K562 (cell line): ENCODE measurements around the gene NR3C2. TPM values are rescaled to one million over a fixed set of nuclear protein-coding genes. Genes with fewer than 3 reads are reported as not detected.

Source experiments
- ATAC-seq: fragments of 200-7000 bp; cut with Tn5 transposase; 3 replicates; pipeline ENCODE4 v1.9.1; 2020; ENCODE audit warnings: moderate library complexity
- BruUV-seq: library from RNA; stranded (reverse); fragments of 400-500 nt; replicated peaks from 2 replicates; lab custom pipeline; 2021; lab: Mats Ljungman, UMichigan
- CTCF ChIA-PET: fragments of 300-600 bp; formaldehyde crosslinking; extraction: SDS; loops from one replicate; lab custom pipeline; 2021; ENCODE audit warnings: low intra/inter-chr PET ratio; lab: Yijun Ruan, JAX
- POLR2A ChIA-PET: fragments of 300-600, 350-650 bp; sonication (Branson Sonifier 250); formaldehyde crosslinking; extraction: SDS; loops from one replicate; lab custom pipeline; 2021; ENCODE audit warnings: antibody characterized with exemption, inconsistent platforms; lab: Yijun Ruan, JAX
- DNase-seq, 4 experiments: peaks; one replicate each; pipeline versions ENCODE4 v3.0.0 to v3.0.0-alpha.2; 2011 to 2018; ENCODE audit warnings: low spot score in 3 of 4, mixed read lengths in 3 of 4; ENCODE audit errors: extremely low read depth in 1 of 4
- FAIRE-seq: peaks from 2 replicates; lab custom pipeline; 2011; peaks lifted over from hg19 to GRCh38; lab: Jason Lieb, UNC
- H2AFZ ChIP-seq: 2 replicates; pipeline ENCODE4 v1.6.0; 2011; ENCODE audit warnings: low read depth, low read length, control low read depth, inconsistent platforms
- H3K27ac ChIP-seq: fragments of 200-600 bp; 3 replicates; pipeline ENCODE4 v1.8.0; 2011; ENCODE audit warnings: low read depth, mild to moderate bottlenecking, control low read depth, inconsistent platforms, low read length, moderate library complexity, mixed read lengths; ENCODE audit errors: extremely low read depth
- H3K27me3 ChIP-seq, 2 experiments: fragments of 300-600 bp in 1 of 2; 2 replicates in 1 of 2; 3 replicates in 1 of 2; pipeline versions ENCODE4 v1.6.0 to v1.8.0; 2011; ENCODE audit warnings: inconsistent platforms in 2 of 2, low read length in 2 of 2, mild to moderate bottlenecking in 1 of 2, mixed read lengths in 1 of 2, moderate library complexity in 1 of 2; ENCODE audit not compliant: control insufficient read depth in 2 of 2, insufficient read depth in 2 of 2
- H3K36me3 ChIP-seq: fragments of 300-600 bp; 3 replicates; pipeline ENCODE4 v1.8.0; 2011; ENCODE audit warnings: mild to moderate bottlenecking, low read length, inconsistent platforms; ENCODE audit not compliant: control insufficient read depth, insufficient read depth
- H3K4me1 ChIP-seq, 2 experiments: fragments of 200-600 bp in 1 of 2; replicated peaks in 1 of 2; 2 replicates in 1 of 2; 3 replicates in 1 of 2; pipeline versions ENCODE4 v1.5.1 to v1.8.0; 2011; ENCODE audit warnings: inconsistent platforms in 2 of 2, low read length in 2 of 2, mild to moderate bottlenecking in 1 of 2, mixed read lengths in 1 of 2, moderate library complexity in 1 of 2; ENCODE audit not compliant: control insufficient read depth in 2 of 2, insufficient read depth in 2 of 2
- H3K4me2 ChIP-seq: 2 replicates; pipeline ENCODE4 v1.6.1; 2011; ENCODE audit warnings: low read length, control low read depth, inconsistent platforms, mixed read lengths; ENCODE audit not compliant: insufficient read depth
- H3K4me3 ChIP-seq: fragments of 200-600 bp; sonication (generic), shearing (Covaris generic); 2 replicates; pipeline ENCODE4 v1.5.1; 2016; ENCODE audit warnings: control low read depth, inconsistent platforms
- H3K79me2 ChIP-seq: fragments of 200-600 bp; 3 replicates; pipeline ENCODE4 v1.8.0; 2011; ENCODE audit warnings: low read length, inconsistent platforms; ENCODE audit not compliant: control insufficient read depth, insufficient read depth
- H3K9ac ChIP-seq, 2 experiments: 2 replicates each; pipeline versions ENCODE4 v1.6.0 to v1.6.1; 2011; ENCODE audit warnings: low read depth in 2 of 2, low read length in 2 of 2, control low read depth in 1 of 2, inconsistent platforms in 1 of 2, mild to moderate bottlenecking in 1 of 2, mixed read lengths in 1 of 2; ENCODE audit not compliant: insufficient read depth in 1 of 2
- H3K9me1 ChIP-seq: one replicate; pipeline ENCODE4 v1.6.0; 2011; ENCODE audit warnings: inconsistent platforms, mild to moderate bottlenecking, low read length, moderate library complexity; ENCODE audit not compliant: control insufficient read depth, insufficient read depth
- H3K9me3 ChIP-seq: replicated peaks from 2 replicates; pipeline ENCODE4 v1.5.1; 2011; ENCODE audit warnings: low read depth, low read length, inconsistent platforms; ENCODE audit not compliant: control insufficient read depth, insufficient read depth
- H4K20me1 ChIP-seq: replicated peaks from 2 replicates; pipeline ENCODE4 v1.6.1; 2011; ENCODE audit warnings: low read length, inconsistent platforms, mixed read lengths; ENCODE audit not compliant: control insufficient read depth, insufficient read depth
- ATF6 ChIP-seq: sonication (generic); formaldehyde crosslinking; IDR thresholded peaks from 2 replicates; pipeline ENCODE4 v1.4.0; 2020; ENCODE audit warnings: mild to moderate bottlenecking, missing genetic modification reagents
- BRD9 ChIP-seq: fragments of 450-650 bp; IDR thresholded peaks from 2 replicates; pipeline ENCODE4 v1.6.1; 2018; ENCODE audit warnings: low read depth; ENCODE audit not compliant: partially characterized antibody
- HINFP ChIP-seq: fragments of 450-650 bp; conservative IDR thresholded peaks from 2 replicates; pipeline ENCODE4 v1.6.1; 2016; ENCODE audit warnings: missing genetic modification characterization, low read depth, mild to moderate bottlenecking, control low read depth, missing compliant biosample characterization
- HNRNPK ChIP-seq: fragments of 200-400 bp; formaldehyde crosslinking; IDR thresholded peaks from one replicate; pipeline ENCODE4 v1.6.1; 2018; ENCODE audit warnings: mild to moderate bottlenecking, low read depth, low read length; ENCODE audit not compliant: poor library complexity, severe bottlenecking
- RHOXF2B ChIP-seq: fragments of 250-450 bp; sonication (Bioruptor Pico); conservative IDR thresholded peaks from 2 replicates; pipeline ENCODE4 v1.5.1; 2021
- SMARCA4 ChIP-seq: fragments of 450-650 bp; IDR thresholded peaks from 2 replicates; pipeline ENCODE4 v1.6.1; 2016
- ZBTB9 ChIP-seq: fragments of 450-650 bp; formaldehyde crosslinking; IDR thresholded peaks from 2 replicates; pipeline ENCODE4 v1.4.0; 2020; ENCODE audit warnings: mild to moderate bottlenecking, moderate library complexity
- ZNF121 ChIP-seq: sonication (generic); formaldehyde crosslinking; conservative IDR thresholded peaks from 2 replicates; pipeline ENCODE4 v1.8.0; 2022; ENCODE audit warnings: missing genetic modification reagents
- ZNF124 ChIP-seq: sonication (generic); formaldehyde crosslinking; IDR thresholded peaks from 2 replicates; pipeline ENCODE4 v1.8.1; 2022; ENCODE audit warnings: missing genetic modification reagents
- ZNF347 ChIP-seq: fragments of 450-650 bp; formaldehyde crosslinking; IDR thresholded peaks from 2 replicates; pipeline ENCODE4 v1.4.0; 2020; ENCODE audit warnings: low read depth, mild to moderate bottlenecking, moderate library complexity
- ZNF384 ChIP-seq: IDR thresholded peaks from 2 replicates; pipeline ENCODE4 v1.6.1; 2012; ENCODE audit warnings: low read depth, low read length, improper control_type of control experiment
- ZNF778 ChIP-seq: fragments of 450-650 bp; formaldehyde crosslinking; IDR thresholded peaks from 2 replicates; pipeline ENCODE4 v1.4.0; 2020; ENCODE audit warnings: mild to moderate bottlenecking, moderate library complexity
- whole genome bisulfite sequencing: fragments of 100-300 bp; shearing (Covaris generic); methylation state at CpG from one replicate; pipeline ENCODE4 v1.1.6; 2016; ENCODE audit warnings: low coverage, mixed read lengths; ENCODE audit not compliant: insufficient coverage; ENCODE audit errors: missing lambda C conversion rate; 5-methylcytosine and 5-hydroxymethylcytosine counted together
- in situ Hi-C: fragments of 300-500 bp; cut with MboI; formaldehyde crosslinking; loops from 4 replicates; pipeline ENCODE4 v1.15.0; 2018; ENCODE audit warnings: inconsistent platforms, mixed read lengths
- intact Hi-C: fragments of 100-400 bp; cut with micrococcal nuclease; formaldehyde crosslinking; loops from 2 replicates; pipeline ENCODE4 v1.14.2; 2022
- polyA plus RNA-seq, 8 experiments: library from polyadenylated mRNA; depleted of rRNA in 4 of 8; stranded (reverse) in 5 of 8; unstranded in 3 of 8; fragments of >200 nt; fragmentation: Nextera tagmentation in 2 of 8; fragmentation: Illumina TruSeq in 1 of 8; extraction: Ambion mirVana in 2 of 8; extraction: Trizol in 1 of 8; gene quantifications; 2 replicates each; pipeline versions ENCODE4 v1.2.1 to v1.2.3, GENCODE V29; 2011 to 2014; ENCODE audit warnings: inconsistent platforms in 1 of 8, missing spikeins in 1 of 8
- total RNA-seq, 7 experiments: library from RNA; depleted of rRNA in 6 of 7; stranded (reverse); fragments of >200 nt in 6 of 7; fragmentation: Illumina TruSeq in 2 of 7; extraction: Trizol in 2 of 7; gene quantifications; 2 replicates each; pipeline versions ENCODE4 v1.2.1 to v1.2.3, GENCODE V29; 2011 to 2021; ENCODE audit warnings: low replicate concordance in 1 of 7
- TF ChIP-seq, protein P1 (sequence below): sonication (generic); formaldehyde crosslinking; IDR thresholded peaks from 2 replicates; pipeline ENCODE4 v1.5.0; 2020; ENCODE audit warnings: missing genetic modification reagents
- TF ChIP-seq, protein P2 (sequence below): fragments of 450-650 bp; IDR thresholded peaks from 2 replicates; pipeline ENCODE4 v1.6.1; 2016; ENCODE audit warnings: low read depth, mild to moderate bottlenecking, moderate library complexity
- TF ChIP-seq, protein P3 (sequence below): IDR thresholded peaks from 3 replicates; pipeline ENCODE4 v1.6.1; 2011; ENCODE audit warnings: borderline replicate concordance, mild to moderate bottlenecking; ENCODE audit not compliant: insufficient read length, insufficient read depth

The NR3C2 gene
- total and polyA plus RNA-seq, 9 of the 15 experiments (the other 6 are each of a cell fraction or from before 2014, with no cell fraction given) = 0.01 to 0.28 (median 0.16) TPM; not detected in 2

DNA sequence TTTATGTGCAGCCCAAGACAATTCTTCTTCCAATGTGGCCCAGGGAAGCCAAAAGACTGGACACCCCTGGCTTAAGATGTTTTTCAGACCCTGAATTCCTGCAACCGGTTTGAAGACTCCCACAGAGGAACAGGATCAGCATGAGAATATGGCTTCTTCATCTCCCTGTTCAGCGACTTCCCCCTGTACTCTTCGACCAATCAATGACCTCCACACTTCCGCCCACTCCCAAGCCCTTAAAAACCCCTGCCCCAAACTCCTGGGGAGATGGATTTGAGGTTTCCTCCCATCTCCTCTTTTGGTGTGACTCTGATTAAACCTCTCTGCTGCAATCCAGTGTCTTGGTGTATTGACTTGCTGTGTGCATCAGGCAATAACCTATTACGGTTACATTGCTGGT, 344.4 kb downstream of the NR3C2 start:
- no peak for FAIRE-seq
- POLR2A ChIA-PET = no interaction called here

More for the DNA sequence above, 344.4 kb downstream of the NR3C2 start:
- intact Hi-C loops (no loop called here), in situ Hi-C loops (no loop called here)
- no peaks in the 10 kb centered on the region for H3K36me3 ChIP-seq
- H3K9me3 ChIP-seq = no peaks in the 10 kb centered on the region
- H3K4me1 ChIP-seq = no peaks in the 10 kb centered on the region
- H3K4me2 ChIP-seq = no peak overlapping the region
- H4K20me1 ChIP-seq = no peaks in the 10 kb centered on the region
- no peaks in the 10 kb centered on the region for H3K9me1 ChIP-seq
- no TSS peak for BruUV-seq
- CTCF ChIA-PET = no interaction called here
- no peak overlapping the region for H3K4me3 ChIP-seq
- TF ChIP-seq, protein P1, sequence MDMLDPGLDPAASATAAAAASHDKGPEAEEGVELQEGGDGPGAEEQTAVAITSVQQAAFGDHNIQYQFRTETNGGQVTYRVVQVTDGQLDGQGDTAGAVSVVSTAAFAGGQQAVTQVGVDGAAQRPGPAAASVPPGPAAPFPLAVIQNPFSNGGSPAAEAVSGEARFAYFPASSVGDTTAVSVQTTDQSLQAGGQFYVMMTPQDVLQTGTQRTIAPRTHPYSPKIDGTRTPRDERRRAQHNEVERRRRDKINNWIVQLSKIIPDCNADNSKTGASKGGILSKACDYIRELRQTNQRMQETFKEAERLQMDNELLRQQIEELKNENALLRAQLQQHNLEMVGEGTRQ (CRISPR knock-in tag) = no peak
- TF ChIP-seq SMARCA4 (no peak), ZNF384 (no peak), ZNF778 (CRISPR knock-in tag) (no peak), HNRNPK (no peak), RHOXF2B (CRISPR knock-in tag) (no peak), ZNF347 (CRISPR knock-in tag) (no peak), BRD9 (no peak), ZNF124 (CRISPR knock-in tag) (no peak), ZNF121 (CRISPR knock-in tag) (no peak), ZBTB9 (no peak), HINFP (tag) (no peak), ATF6 (CRISPR knock-in tag) (no peak)
- TF ChIP-seq, protein P2, sequence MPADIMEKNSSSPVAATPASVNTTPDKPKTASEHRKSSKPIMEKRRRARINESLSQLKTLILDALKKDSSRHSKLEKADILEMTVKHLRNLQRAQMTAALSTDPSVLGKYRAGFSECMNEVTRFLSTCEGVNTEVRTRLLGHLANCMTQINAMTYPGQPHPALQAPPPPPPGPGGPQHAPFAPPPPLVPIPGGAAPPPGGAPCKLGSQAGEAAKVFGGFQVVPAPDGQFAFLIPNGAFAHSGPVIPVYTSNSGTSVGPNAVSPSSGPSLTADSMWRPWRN = no peak
- TF ChIP-seq, protein P3, sequence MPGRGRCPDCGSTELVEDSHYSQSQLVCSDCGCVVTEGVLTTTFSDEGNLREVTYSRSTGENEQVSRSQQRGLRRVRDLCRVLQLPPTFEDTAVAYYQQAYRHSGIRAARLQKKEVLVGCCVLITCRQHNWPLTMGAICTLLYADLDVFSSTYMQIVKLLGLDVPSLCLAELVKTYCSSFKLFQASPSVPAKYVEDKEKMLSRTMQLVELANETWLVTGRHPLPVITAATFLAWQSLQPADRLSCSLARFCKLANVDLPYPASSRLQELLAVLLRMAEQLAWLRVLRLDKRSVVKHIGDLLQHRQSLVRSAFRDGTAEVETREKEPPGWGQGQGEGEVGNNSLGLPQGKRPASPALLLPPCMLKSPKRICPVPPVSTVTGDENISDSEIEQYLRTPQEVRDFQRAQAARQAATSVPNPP = no peak
- H3K27me3 ChIP-seq = no peaks in the 10 kb centered on the region
- H3K9ac ChIP-seq = no peak overlapping the region
- ATAC-seq = no peak
- no peak overlapping the region for H3K27ac ChIP-seq
- no peak for DNase-seq
- H3K79me2 ChIP-seq = no peaks in the 10 kb centered on the region
- WGBS = 0% methylated on average over 5 of the region's 5 CpGs
- no peak overlapping the region for H2AFZ ChIP-seq
